ENCODE data around the gene EHD1.

DNA sequence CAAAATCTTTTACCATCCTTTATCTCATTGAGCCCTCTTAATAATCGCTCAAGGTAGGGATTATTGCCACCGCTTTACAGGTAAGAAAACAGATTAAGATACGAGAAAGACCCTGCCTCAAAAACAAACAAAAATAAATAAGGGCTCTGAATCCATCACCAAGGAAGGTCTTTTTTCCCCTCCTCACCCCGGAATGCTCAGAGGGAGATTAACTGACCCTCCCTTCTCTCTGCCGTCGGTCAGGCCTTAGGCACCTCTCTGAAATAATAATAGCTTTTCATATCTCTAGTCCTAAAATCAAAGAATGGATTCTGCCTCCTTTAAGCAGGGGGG is 39.2 kb upstream of the EHD1 start:
- TF ChIP-seq CTCF (IDR thresholded peaks at IDR 0.05) = no peak
- TF ChIP-seq POLR2A (IDR thresholded peaks at IDR 0.05) = no peak

All from testis (tissue), 2 donors.